HepG2 (cell line): ENCODE measurements around the gene ECHS1. TPM values are rescaled to one million over a fixed set of nuclear protein-coding genes. Genes with fewer than 3 reads are reported as not detected.
A peak's percentile ranks its signal among the peaks of the same experiment; 100 is the strongest.

Source experiments
- HDAC2 ChIP-seq: sonication (generic); formaldehyde crosslinking; IDR thresholded peaks from 2 replicates; pipeline ENCODE4 v1.4.0; 2020; ENCODE audit warnings: missing genetic modification reagents
- HNF4G ChIP-seq, 2 experiments: sonication (generic) in 1 of 2; formaldehyde crosslinking in 1 of 2; IDR thresholded peaks; 2 replicates each; pipeline versions ENCODE4 v1.4.0 to v1.6.1; 2011 to 2020; ENCODE audit warnings: borderline replicate concordance in 2 of 2, low read depth in 2 of 2, mild to moderate bottlenecking in 2 of 2, low read length in 1 of 2, missing genetic modification reagents in 1 of 2, moderate library complexity in 1 of 2
- JUNB ChIP-seq: sonication (generic); formaldehyde crosslinking; IDR thresholded peaks from 2 replicates; pipeline ENCODE4 v1.8.0; 2022; ENCODE audit warnings: missing genetic modification reagents, mild to moderate bottlenecking, borderline replicate concordance
- PHB2 ChIP-seq: fragments of 450-650 bp; IDR thresholded peaks from 2 replicates; pipeline ENCODE4 v1.6.1; 2018; ENCODE audit not compliant: partially characterized antibody
- POLR2G ChIP-seq: fragments of 200-400 bp; formaldehyde crosslinking; IDR thresholded peaks from 2 replicates; pipeline ENCODE4 v1.6.1; 2018; ENCODE audit warnings: mild to moderate bottlenecking, low read depth, low read length, moderate library complexity
- RFXANK ChIP-seq: IDR thresholded peaks from 2 replicates; pipeline ENCODE4 v1.6.1; 2016
- ZFX ChIP-seq: sonication (generic); formaldehyde crosslinking; IDR thresholded peaks from 2 replicates; pipeline ENCODE4 v1.4.0; 2020; ENCODE audit warnings: mild to moderate bottlenecking, low read depth, missing genetic modification reagents, moderate library complexity
- ZKSCAN8 ChIP-seq: IDR thresholded peaks from 2 replicates; pipeline ENCODE4 v1.6.1; 2016; ENCODE audit warnings: borderline replicate concordance, missing genetic modification reagents, missing compliant biosample characterization
- ZMYM2 ChIP-seq: sonication (generic); formaldehyde crosslinking; IDR thresholded peaks from 2 replicates; pipeline ENCODE4 v1.8.0; 2022; ENCODE audit warnings: mild to moderate bottlenecking, missing genetic modification reagents
- ZNF326 ChIP-seq: sonication (generic); formaldehyde crosslinking; IDR thresholded peaks from 2 replicates; pipeline ENCODE4 v1.4.0; 2020; ENCODE audit warnings: missing genetic modification reagents, borderline replicate concordance
- polyA plus RNA-seq, 8 experiments: library from polyadenylated mRNA; depleted of rRNA in 3 of 8; stranded (reverse) in 7 of 8; unstranded in 1 of 8; fragments of >200 nt; fragmentation: Illumina TruSeq in 4 of 8; extraction: Trizol in 4 of 8; gene quantifications; 2 replicates each; pipeline versions ENCODE4 v1.2.1 to v1.2.3, GENCODE V29; 2011 to 2016; ENCODE audit warnings: low read depth in 4 of 8, missing spikeins in 1 of 8, mixed read lengths in 1 of 8; ENCODE audit not compliant: insufficient read depth in 1 of 8
- total RNA-seq, 5 experiments: library from RNA; depleted of rRNA; stranded (reverse); fragments of >200 nt; fragmentation: Illumina TruSeq; extraction: Trizol; gene quantifications; 2 replicates each; pipeline ENCODE4 v1.2.3, GENCODE V29; 2016; ENCODE audit warnings: low read depth in 1 of 5
- TF ChIP-seq, protein P1 (sequence below), 2 experiments: sonication (generic) in 1 of 2; formaldehyde crosslinking in 1 of 2; IDR thresholded peaks; 2 replicates each; pipeline versions ENCODE4 v1.4.0 to v1.6.1; 2016 to 2020; ENCODE audit warnings: borderline replicate concordance in 1 of 2, low read depth in 1 of 2, mild to moderate bottlenecking in 1 of 2, missing genetic modification reagents in 1 of 2
- TF ChIP-seq, protein P2 (sequence below): sonication (generic); formaldehyde crosslinking; IDR thresholded peaks from 2 replicates; pipeline ENCODE4 v1.8.0; 2022; ENCODE audit warnings: mild to moderate bottlenecking, missing genetic modification reagents; ENCODE audit not compliant: insufficient replicate concordance
- TF ChIP-seq, protein P3 (sequence below): IDR thresholded peaks from 2 replicates; pipeline ENCODE4 v1.6.1; 2016; ENCODE audit warnings: missing genetic modification reagents, missing compliant biosample characterization
- TF ChIP-seq, protein P4 (sequence below): sonication (generic); formaldehyde crosslinking; IDR thresholded peaks from 2 replicates; pipeline ENCODE4 v1.4.0; 2020; ENCODE audit warnings: missing genetic modification reagents
- TF ChIP-seq, protein P5 (sequence below): sonication (generic); formaldehyde crosslinking; IDR thresholded peaks from 2 replicates; pipeline ENCODE4 v1.9.0; 2021; ENCODE audit warnings: missing genetic modification reagents, borderline replicate concordance

Gene ECHS1
- total and polyA plus RNA-seq, 2 of the 13 experiments (the other 11 are each of a cell fraction or from before 2014, with no cell fraction given): 32.7 to 195 TPM

DNA sequence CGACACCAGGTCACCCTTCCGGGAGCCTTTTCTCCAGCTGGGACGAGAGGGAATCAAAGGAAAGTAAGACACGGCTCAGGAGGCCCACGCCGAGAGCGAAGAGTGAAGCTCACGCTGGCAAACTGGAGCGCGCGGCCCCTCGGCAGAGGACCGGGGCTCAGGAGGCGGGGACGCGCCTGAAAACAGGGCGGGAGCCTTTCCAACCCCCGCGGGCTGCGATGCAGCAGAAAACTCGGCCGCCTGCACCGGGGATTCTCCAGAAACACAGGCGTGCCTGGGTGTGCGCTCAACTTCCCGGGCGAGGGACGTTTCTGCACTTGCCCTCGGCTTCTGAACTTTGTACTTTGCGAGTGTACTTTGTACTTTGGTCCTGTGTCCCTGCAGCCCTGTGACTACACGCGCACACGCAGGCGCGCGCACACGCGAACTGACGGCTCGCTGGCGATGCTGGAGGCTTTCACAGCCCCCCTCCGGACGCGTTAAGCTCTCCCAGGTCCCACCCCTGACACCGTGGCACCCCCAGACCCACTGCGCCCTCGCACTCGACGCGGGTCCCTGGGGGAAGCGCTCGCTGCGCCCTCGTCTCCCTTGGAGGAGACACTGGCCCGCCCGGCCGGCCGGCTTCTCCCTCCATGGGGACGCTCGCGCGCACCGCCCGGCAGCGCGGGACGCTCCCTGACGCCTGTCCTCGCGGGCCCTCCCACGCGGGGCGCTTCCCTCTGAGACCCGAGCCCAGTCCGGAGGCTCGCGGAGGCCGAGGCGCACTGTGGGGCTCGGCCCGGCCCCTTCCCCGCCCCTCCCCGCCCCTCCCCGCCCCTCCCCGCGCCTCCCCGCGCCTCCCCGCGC is 5.3 kb upstream of the ECHS1 start (continued):
- TF ChIP-seq, protein P1, sequence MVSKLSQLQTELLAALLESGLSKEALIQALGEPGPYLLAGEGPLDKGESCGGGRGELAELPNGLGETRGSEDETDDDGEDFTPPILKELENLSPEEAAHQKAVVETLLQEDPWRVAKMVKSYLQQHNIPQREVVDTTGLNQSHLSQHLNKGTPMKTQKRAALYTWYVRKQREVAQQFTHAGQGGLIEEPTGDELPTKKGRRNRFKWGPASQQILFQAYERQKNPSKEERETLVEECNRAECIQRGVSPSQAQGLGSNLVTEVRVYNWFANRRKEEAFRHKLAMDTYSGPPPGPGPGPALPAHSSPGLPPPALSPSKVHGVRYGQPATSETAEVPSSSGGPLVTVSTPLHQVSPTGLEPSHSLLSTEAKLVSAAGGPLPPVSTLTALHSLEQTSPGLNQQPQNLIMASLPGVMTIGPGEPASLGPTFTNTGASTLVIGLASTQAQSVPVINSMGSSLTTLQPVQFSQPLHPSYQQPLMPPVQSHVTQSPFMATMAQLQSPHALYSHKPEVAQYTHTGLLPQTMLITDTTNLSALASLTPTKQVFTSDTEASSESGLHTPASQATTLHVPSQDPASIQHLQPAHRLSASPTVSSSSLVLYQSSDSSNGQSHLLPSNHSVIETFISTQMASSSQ (IDR thresholded peaks at IDR 0.05; ENCODE audit: low read depth): no peak
- TF ChIP-seq, protein P1 (CRISPR knock-in tag; IDR thresholded peaks at IDR 0.05; ENCODE audit: borderline replicate concordance): 0 out of 2 replicates have a peak, but pooled peaks have one; percentile 24
- TF ChIP-seq, protein P2, sequence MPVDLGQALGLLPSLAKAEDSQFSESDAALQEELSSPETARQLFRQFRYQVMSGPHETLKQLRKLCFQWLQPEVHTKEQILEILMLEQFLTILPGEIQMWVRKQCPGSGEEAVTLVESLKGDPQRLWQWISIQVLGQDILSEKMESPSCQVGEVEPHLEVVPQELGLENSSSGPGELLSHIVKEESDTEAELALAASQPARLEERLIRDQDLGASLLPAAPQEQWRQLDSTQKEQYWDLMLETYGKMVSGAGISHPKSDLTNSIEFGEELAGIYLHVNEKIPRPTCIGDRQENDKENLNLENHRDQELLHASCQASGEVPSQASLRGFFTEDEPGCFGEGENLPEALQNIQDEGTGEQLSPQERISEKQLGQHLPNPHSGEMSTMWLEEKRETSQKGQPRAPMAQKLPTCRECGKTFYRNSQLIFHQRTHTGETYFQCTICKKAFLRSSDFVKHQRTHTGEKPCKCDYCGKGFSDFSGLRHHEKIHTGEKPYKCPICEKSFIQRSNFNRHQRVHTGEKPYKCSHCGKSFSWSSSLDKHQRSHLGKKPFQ: peak; percentile 49
- no peak for TF ChIP-seq RFXANK (CRISPR knock-in tag)
- peak; percentile 40; the same call in 1 of the 2 replicates for TF ChIP-seq HDAC2 (CRISPR knock-in tag)
- TF ChIP-seq POLR2G: peak; percentile 51
- TF ChIP-seq, protein P3, sequence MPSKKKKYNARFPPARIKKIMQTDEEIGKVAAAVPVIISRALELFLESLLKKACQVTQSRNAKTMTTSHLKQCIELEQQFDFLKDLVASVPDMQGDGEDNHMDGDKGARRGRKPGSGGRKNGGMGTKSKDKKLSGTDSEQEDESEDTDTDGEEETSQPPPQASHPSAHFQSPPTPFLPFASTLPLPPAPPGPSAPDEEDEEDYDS: peak; percentile 36; the same call in 1 of the 2 replicates
- no peak for TF ChIP-seq PHB2
- TF ChIP-seq JUNB (CRISPR knock-in tag): no peak
- TF ChIP-seq ZFX (CRISPR knock-in tag): peak; percentile 67
- TF ChIP-seq, protein P4, sequence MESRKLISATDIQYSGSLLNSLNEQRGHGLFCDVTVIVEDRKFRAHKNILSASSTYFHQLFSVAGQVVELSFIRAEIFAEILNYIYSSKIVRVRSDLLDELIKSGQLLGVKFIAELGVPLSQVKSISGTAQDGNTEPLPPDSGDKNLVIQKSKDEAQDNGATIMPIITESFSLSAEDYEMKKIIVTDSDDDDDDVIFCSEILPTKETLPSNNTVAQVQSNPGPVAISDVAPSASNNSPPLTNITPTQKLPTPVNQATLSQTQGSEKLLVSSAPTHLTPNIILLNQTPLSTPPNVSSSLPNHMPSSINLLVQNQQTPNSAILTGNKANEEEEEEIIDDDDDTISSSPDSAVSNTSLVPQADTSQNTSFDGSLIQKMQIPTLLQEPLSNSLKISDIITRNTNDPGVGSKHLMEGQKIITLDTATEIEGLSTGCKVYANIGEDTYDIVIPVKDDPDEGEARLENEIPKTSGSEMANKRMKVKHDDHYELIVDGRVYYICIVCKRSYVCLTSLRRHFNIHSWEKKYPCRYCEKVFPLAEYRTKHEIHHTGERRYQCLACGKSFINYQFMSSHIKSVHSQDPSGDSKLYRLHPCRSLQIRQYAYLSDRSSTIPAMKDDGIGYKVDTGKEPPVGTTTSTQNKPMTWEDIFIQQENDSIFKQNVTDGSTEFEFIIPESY (CRISPR knock-in tag): 0 out of 2 replicates have a peak, but pooled peaks have one; percentile 5
- TF ChIP-seq HNF4G (IDR thresholded peaks at IDR 0.05; ENCODE audit: borderline replicate concordance, low read depth, low read length): peak; percentile 99
- TF ChIP-seq HNF4G (CRISPR knock-in tag; IDR thresholded peaks at IDR 0.05; ENCODE audit: borderline replicate concordance, low read depth): peak; percentile 97
- no peak for TF ChIP-seq ZNF326
- TF ChIP-seq ZMYM2 (CRISPR knock-in tag): peak; percentile 98
- TF ChIP-seq ZKSCAN8 (CRISPR knock-in tag): peak; percentile 42; the same call in 1 of the 2 replicates
- TF ChIP-seq, protein P5, sequence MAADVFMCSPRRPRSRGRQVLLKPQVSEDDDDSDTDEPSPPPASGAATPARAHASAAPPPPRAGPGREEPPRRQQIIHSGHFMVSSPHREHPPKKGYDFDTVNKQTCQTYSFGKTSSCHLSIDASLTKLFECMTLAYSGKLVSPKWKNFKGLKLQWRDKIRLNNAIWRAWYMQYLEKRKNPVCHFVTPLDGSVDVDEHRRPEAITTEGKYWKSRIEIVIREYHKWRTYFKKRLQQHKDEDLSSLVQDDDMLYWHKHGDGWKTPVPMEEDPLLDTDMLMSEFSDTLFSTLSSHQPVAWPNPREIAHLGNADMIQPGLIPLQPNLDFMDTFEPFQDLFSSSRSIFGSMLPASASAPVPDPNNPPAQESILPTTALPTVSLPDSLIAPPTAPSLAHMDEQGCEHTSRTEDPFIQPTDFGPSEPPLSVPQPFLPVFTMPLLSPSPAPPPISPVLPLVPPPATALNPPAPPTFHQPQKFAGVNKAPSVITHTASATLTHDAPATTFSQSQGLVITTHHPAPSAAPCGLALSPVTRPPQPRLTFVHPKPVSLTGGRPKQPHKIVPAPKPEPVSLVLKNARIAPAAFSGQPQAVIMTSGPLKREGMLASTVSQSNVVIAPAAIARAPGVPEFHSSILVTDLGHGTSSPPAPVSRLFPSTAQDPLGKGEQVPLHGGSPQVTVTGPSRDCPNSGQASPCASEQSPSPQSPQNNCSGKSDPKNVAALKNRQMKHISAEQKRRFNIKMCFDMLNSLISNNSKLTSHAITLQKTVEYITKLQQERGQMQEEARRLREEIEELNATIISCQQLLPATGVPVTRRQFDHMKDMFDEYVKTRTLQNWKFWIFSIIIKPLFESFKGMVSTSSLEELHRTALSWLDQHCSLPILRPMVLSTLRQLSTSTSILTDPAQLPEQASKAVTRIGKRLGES: no peak
